Loucy (cell line): ENCODE data around the gene PADI3.

Source experiments
- H2AFZ ChIP-seq: fragments of 200-600 bp; sonication (generic); 2 replicates; pipeline ENCODE4 v1.6.0; 2016; ENCODE audit warnings: antibody characterized with exemption, mild to moderate bottlenecking, low read length, moderate library complexity
- H3F3A ChIP-seq: fragments of 200-600 bp; 2 replicates; pipeline ENCODE4 v1.6.0; 2016; ENCODE audit warnings: antibody characterized with exemption, low read depth, mild to moderate bottlenecking
- H3K27me3 ChIP-seq: fragments of 200-600 bp; sonication (generic); 2 replicates; pipeline ENCODE4 v1.6.1; 2014; ENCODE audit warnings: low read length, mild to moderate bottlenecking; ENCODE audit not compliant: insufficient read depth, poor library complexity, severe bottlenecking
- H3K36me3 ChIP-seq: fragments of 200-600 bp; sonication (generic); 2 replicates; pipeline ENCODE4 v1.6.1; 2016; ENCODE audit warnings: low read length; ENCODE audit not compliant: insufficient read depth
- H3K4me1 ChIP-seq: fragments of 200-600 bp; sonication (generic); 2 replicates; pipeline ENCODE4 v1.5.1; 2014; ENCODE audit warnings: low read length, mild to moderate bottlenecking; ENCODE audit not compliant: insufficient read depth, poor library complexity, severe bottlenecking
- H3K4me2 ChIP-seq: fragments of 200-600 bp; sonication (generic); 2 replicates; pipeline ENCODE4 v1.6.0; 2014; ENCODE audit warnings: antibody characterized with exemption, low read length, low read depth, mild to moderate bottlenecking; ENCODE audit not compliant: poor library complexity, severe bottlenecking
- H3K4me3 ChIP-seq: fragments of 200-600 bp; sonication (generic); 2 replicates; pipeline ENCODE4 v1.5.1; 2014; ENCODE audit warnings: low read length, mild to moderate bottlenecking, mixed read lengths; ENCODE audit not compliant: poor library complexity, severe bottlenecking
- H3K79me2 ChIP-seq: fragments of 200-600 bp; sonication (generic); 2 replicates; pipeline ENCODE4 v1.6.1; 2014; ENCODE audit warnings: low read length; ENCODE audit not compliant: insufficient read depth
- H3K9ac ChIP-seq: fragments of 200-600 bp; sonication (generic); 2 replicates; pipeline ENCODE4 v1.6.0; 2014; ENCODE audit warnings: mild to moderate bottlenecking, low read depth, low read length, moderate library complexity; ENCODE audit not compliant: poor library complexity, severe bottlenecking
- H3K9me2 ChIP-seq: fragments of 200-600 bp; sonication (generic); replicated peaks from 2 replicates; pipeline ENCODE4 v1.6.1; 2016; ENCODE audit warnings: low read depth, low read length, mixed read lengths
- H3K9me3 ChIP-seq: fragments of 200-600 bp; sonication (generic); 2 replicates; pipeline ENCODE4 v1.6.1; 2014; ENCODE audit warnings: mild to moderate bottlenecking, antibody characterized with exemption, low read length, low read depth; ENCODE audit not compliant: insufficient read depth
- H4K20me1 ChIP-seq: fragments of 200-600 bp; sonication (generic); 2 replicates; pipeline ENCODE4 v1.6.0; 2014; ENCODE audit warnings: antibody characterized with exemption, low read length, mild to moderate bottlenecking; ENCODE audit not compliant: insufficient read depth, poor library complexity, severe bottlenecking
- EZH2phosphoT487 ChIP-seq: fragments of 200-600 bp; IDR thresholded peaks from 2 replicates; pipeline ENCODE4 v1.6.1; 2018; ENCODE audit warnings: antibody characterized with exemption, mild to moderate bottlenecking, moderate library complexity, borderline replicate concordance
- TF ChIP-seq, protein P1 (sequence below): fragments of 200-600 bp; sonication (generic); conservative IDR thresholded peaks from 2 replicates; pipeline ENCODE4 v1.5.1; 2014; ENCODE audit warnings: mild to moderate bottlenecking, antibody characterized with exemption, low read length

Gene PADI3

DNA sequence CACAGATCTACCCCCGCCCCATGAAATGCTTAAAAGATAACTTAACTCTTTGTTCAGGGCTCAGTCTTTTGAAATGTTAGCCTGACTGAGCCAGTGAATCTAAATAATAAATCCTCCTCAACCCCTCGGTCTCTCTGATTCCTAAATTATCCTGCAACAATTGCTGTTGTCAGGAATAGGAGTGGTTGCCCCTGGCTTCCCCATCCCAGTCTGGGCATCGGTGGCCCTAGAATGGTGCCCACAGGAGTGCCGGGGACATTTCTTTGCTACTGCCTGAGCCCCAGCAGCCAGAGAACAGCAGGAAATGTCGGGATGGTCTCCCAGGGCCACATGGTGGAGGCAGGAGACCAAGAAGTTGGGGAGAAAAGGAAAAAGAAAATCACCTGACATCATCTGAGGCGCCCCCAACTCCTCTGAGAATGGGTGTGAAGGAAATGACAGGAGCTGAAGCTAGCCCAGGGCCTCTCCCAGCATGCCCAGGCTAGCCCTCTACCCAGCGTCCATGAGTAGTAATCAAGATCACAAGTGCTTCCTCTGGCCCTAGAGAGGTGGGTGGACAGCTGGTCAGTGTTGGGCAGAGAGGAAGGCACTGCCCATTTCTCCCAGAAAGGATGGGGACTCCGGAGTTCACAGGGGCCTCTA, 60.6 kb downstream of the PADI3 start:
- Histone ChIP-seq H3K4me2 (no peak overlapping the region), H3K9me2 (no peaks in the 10 kb centered on the region), H3F3A (no peaks in the 10 kb centered on the region), H3K79me2 (no peaks in the 10 kb centered on the region), H3K9ac (no peak overlapping the region), H3K27me3 (no peaks in the 10 kb centered on the region), H3K9me3 (no peaks in the 10 kb centered on the region), H3K4me3 (no peak overlapping the region), H3K4me1 (peaks cover 2% of the 10 kb centered on the region), H4K20me1 (no peaks in the 10 kb centered on the region), H3K36me3 (no peaks in the 10 kb centered on the region), H2AFZ (no peak overlapping the region)
- TF ChIP-seq, protein P1, sequence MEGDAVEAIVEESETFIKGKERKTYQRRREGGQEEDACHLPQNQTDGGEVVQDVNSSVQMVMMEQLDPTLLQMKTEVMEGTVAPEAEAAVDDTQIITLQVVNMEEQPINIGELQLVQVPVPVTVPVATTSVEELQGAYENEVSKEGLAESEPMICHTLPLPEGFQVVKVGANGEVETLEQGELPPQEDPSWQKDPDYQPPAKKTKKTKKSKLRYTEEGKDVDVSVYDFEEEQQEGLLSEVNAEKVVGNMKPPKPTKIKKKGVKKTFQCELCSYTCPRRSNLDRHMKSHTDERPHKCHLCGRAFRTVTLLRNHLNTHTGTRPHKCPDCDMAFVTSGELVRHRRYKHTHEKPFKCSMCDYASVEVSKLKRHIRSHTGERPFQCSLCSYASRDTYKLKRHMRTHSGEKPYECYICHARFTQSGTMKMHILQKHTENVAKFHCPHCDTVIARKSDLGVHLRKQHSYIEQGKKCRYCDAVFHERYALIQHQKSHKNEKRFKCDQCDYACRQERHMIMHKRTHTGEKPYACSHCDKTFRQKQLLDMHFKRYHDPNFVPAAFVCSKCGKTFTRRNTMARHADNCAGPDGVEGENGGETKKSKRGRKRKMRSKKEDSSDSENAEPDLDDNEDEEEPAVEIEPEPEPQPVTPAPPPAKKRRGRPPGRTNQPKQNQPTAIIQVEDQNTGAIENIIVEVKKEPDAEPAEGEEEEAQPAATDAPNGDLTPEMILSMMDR: no peak
- no peak for TF ChIP-seq EZH2phosphoT487

DNA sequence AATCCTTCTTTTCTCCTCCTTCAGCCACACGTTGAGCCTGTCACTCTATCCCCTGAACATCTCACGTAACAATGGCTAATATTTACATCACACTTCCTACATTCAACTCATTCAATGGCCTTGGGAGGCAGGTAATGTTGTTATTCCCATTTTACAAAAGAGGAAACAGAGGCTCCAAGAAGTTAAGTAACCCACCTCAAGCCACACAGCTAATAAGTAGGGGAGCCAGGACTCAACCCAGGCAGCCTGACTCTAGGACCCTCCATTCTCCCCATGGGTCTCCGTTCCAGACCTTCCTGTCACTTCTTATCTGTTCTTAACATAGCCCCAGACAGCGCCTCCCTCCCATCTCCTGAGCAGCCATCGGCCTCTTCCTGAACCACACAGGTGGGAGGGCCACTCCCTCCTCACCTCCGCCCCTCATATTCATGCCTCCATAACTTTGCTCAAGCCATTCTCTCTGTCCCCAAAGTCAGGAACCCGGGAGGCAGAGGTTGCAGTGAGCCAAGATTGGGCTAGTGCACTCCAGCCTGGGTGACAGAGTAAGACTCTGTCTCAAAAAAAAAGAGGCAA, 61.3 kb downstream of the PADI3 start:
- H3K9me3 ChIP-seq: no peaks in the 10 kb centered on the region
- H3K9me2 ChIP-seq: no peaks in the 10 kb centered on the region
- no peak overlapping the region for H3K4me3 ChIP-seq
- no peaks in the 10 kb centered on the region for H4K20me1 ChIP-seq
- H3F3A ChIP-seq: no peaks in the 10 kb centered on the region
- no peaks in the 10 kb centered on the region for H3K36me3 ChIP-seq
- no peaks in the 10 kb centered on the region for H3K27me3 ChIP-seq
- no peak overlapping the region for H3K4me2 ChIP-seq
- TF ChIP-seq, protein P1: no peak
- TF ChIP-seq EZH2phosphoT487: no peak
- H3K9ac ChIP-seq: no peak overlapping the region
- no peak overlapping the region for H2AFZ ChIP-seq
- no peaks in the 10 kb centered on the region for H3K4me1 ChIP-seq
- H3K79me2 ChIP-seq: no peaks in the 10 kb centered on the region

DNA sequence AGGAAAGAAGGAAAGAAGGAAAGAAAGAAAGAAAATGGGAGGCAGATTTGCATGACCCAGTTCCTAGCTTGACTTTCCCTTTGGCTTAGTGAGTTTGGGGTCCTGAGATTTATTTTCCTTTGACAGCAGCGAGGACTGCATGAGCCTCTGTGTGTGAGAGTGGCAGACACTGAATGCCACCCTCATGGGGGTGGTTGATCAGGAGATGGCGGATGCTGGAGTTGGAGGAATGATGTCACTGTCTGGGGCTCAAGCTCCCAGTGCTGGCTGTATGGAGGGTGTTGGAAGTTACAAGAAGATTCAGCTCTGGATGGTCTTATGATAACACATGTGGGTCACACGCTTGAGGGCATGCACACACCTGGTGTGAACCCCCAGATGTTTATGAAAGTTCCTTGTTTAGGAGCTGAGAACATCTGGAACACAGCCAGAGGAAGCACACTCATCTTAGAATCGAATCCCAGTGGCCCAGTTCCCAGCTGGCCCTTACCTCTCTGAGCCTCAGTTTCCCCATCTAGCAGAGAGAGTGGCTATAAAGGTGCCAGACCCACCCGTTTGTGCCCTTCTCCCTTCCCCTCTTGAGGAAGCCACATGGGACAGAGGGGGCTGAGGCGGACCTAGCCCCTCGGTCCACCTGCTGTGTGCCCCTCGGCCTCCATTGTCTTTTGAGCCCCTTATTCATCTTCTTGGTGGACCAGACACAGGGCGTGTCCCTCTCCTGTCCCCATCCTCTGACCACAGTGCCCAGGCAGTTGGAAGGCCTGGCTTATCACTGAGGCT, 64.8 kb downstream of the PADI3 start:
- Histone ChIP-seq H3K79me2 (no peaks in the 10 kb centered on the region), H2AFZ (no peak overlapping the region), H3K4me2 (no peak overlapping the region), H4K20me1 (no peaks in the 10 kb centered on the region), H3K4me1 (no peaks in the 10 kb centered on the region), H3K9me3 (no peaks in the 10 kb centered on the region), H3K27me3 (no peaks in the 10 kb centered on the region), H3F3A (no peaks in the 10 kb centered on the region), H3K4me3 (no peak overlapping the region), H3K9me2 (no peaks in the 10 kb centered on the region), H3K36me3 (no peaks in the 10 kb centered on the region), H3K9ac (no peak overlapping the region)
- TF ChIP-seq, protein P1: no peak
- TF ChIP-seq EZH2phosphoT487: no peak
